Measurements from ENCODE around the gene FAM184A. TPM values are rescaled to one million over a fixed set of nuclear protein-coding genes. Genes with fewer than 3 reads are reported as not detected.

FAM184A gene
- total RNA-seq, 4 donors from 2014 or later = 3.0 to 14.3 (median 6.3) TPM

GRCh38 chr6:118968416-118968815 is 110.0 kb downstream of the FAM184A start:
- DNase-seq (ENCODE audit: low spot score) (no peak), ATAC-seq (ENCODE audit: low FRiP score) (no peak)
- TF ChIP-seq, protein P1, sequence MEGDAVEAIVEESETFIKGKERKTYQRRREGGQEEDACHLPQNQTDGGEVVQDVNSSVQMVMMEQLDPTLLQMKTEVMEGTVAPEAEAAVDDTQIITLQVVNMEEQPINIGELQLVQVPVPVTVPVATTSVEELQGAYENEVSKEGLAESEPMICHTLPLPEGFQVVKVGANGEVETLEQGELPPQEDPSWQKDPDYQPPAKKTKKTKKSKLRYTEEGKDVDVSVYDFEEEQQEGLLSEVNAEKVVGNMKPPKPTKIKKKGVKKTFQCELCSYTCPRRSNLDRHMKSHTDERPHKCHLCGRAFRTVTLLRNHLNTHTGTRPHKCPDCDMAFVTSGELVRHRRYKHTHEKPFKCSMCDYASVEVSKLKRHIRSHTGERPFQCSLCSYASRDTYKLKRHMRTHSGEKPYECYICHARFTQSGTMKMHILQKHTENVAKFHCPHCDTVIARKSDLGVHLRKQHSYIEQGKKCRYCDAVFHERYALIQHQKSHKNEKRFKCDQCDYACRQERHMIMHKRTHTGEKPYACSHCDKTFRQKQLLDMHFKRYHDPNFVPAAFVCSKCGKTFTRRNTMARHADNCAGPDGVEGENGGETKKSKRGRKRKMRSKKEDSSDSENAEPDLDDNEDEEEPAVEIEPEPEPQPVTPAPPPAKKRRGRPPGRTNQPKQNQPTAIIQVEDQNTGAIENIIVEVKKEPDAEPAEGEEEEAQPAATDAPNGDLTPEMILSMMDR (IDR thresholded peaks at IDR 0.05) = no peak

DNA sequence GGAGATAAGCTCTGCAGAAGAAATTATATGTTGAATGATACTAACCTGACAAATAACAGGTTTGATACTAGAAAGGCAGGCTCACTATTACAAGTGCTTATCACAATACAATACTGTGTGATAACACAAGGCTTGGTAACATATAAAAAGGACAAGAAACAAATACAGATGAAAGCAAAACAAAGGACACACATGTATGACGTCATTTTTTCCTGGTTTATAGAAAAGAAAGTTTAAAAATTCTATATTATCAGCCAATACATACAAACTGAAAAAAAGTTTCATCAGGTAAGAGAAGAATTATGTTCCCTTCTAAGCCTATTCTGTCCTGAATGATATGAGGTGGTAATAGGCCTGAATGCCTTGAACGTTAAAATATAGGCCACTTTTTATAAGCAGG is 111.2 kb downstream of the FAM184A start:
- ATAC-seq (ENCODE audit: low FRiP score) (no peak), DNase-seq (ENCODE audit: low spot score) (no peak)
- TF ChIP-seq, protein P1 (IDR thresholded peaks at IDR 0.05) = no peak

DNA sequence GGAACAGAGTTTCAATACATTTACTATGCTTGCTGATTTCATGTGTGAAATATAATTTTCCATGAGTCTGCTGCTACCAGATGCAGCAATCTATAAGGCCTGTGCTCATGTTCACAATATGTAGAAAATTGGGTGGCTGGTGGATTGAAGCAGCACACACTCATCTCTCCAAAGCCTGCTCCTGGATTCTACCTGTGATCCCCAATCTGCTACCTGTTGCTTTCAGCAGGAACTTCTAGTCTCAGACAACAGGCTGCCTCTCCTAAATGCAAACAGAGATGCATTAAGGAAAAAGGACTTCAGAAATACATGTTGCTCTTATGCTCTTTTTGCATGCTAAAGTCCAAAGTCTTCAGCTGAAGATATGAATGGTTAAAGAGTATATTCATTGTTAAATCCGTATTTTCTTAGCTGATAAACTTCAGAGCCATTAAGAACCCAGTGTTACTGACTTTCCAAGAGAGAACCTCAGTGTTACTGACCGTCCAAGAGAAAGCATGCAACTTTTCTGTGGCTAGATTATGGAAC is 112.6 kb downstream of the FAM184A start:
- DNase-seq (ENCODE audit: low spot score) = no peak
- TF ChIP-seq, protein P1 (IDR thresholded peaks at IDR 0.05) = no peak
- no peak for ATAC-seq (ENCODE audit: low FRiP score)

DNA sequence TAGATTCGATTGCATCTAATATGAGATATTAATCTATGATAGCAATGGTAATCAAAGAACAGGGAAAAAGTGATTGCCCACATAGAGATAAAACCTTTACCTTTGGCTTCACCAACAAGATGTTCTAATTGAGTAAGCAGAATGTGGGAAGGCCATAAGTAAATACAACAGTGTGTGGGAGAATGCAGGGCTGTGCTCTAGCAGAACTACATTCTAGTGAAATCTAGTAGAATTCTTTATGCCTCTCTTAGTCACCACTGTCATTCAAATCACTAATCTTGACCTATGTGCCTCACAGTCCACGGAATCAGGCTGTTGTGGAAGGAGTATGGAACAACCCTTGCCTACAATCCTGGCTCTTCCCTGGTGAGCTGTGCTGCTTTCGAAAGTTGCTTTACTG is 113.1 kb downstream of the FAM184A start:
- no peak for ATAC-seq (ENCODE audit: low FRiP score)
- DNase-seq (ENCODE audit: low spot score) = no peak
- TF ChIP-seq, protein P1 (IDR thresholded peaks at IDR 0.05) = no peak

- no peak for ATAC-seq (ENCODE audit: low FRiP score)
- TF ChIP-seq, protein P1 (IDR thresholded peaks at IDR 0.05) = no peak
- no peak for DNase-seq (ENCODE audit: low spot score)
Measured at GRCh38 chr6:118963003-118963402, 115.5 kb downstream of the FAM184A start.

DNA sequence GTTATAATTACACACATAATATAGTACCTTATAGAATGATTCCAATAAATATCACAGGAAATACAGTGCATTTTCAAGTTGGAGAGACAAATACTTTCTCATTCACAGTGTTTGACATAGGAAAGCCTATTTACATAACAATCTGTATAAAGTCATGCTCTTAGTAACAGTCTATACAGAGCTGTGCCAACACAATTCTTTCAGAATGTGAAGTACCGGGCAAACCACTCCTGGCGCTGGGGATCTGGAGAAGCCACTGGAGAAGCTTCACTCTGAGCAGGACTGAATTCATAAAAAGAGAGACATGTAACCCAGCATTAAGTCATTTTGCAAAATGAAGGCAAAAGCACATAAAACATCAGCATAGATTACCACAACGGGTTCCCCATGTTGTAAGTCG is 118.6 kb downstream of the FAM184A start:
- DNase-seq (ENCODE audit: low spot score) = no peak
- ATAC-seq (ENCODE audit: low FRiP score) = no peak
- TF ChIP-seq, protein P1 (IDR thresholded peaks at IDR 0.05) = no peak

GRCh38 chr6:118953391-118953790 is 125.1 kb downstream of the FAM184A start:
- TF ChIP-seq, protein P1 (IDR thresholded peaks at IDR 0.05) = no peak
- ATAC-seq (ENCODE audit: low FRiP score) (no peak), DNase-seq (ENCODE audit: low spot score) (no peak)
